ENCODE data around the gene NET1.

The NET1 gene

GRCh38 chr10:5502571-5503476 is 90.5 kb downstream of the NET1 start:
- DNase-seq (ENCODE audit: low read depth): no peak

- no peak for DNase-seq (ENCODE audit: low read depth)
These were observed 91.1 kb downstream of the NET1 start for GRCh38 chr10:5503477-5503835.

- no peak for DNase-seq (ENCODE audit: low read depth)
These were observed 92.1 kb downstream of the NET1 start for GRCh38 chr10:5504146-5505072.

GRCh38 chr10:5506246-5506645 is 93.9 kb downstream of the NET1 start:
- no peak for DNase-seq (ENCODE audit: low read depth)

GRCh38 chr10:5506751-5507648 is 94.6 kb downstream of the NET1 start:
- no peak for DNase-seq (ENCODE audit: low read depth)

GRCh38 chr10:5507649-5508131 is 95.3 kb downstream of the NET1 start:
- DNase-seq (ENCODE audit: low read depth): no peak

- DNase-seq (ENCODE audit: low read depth): no peak
These were observed 95.8 kb downstream of the NET1 start for GRCh38 chr10:5508161-5508604.
